ENCODE results near the gene IGFBP5.

The IGFBP5 gene

DNA sequence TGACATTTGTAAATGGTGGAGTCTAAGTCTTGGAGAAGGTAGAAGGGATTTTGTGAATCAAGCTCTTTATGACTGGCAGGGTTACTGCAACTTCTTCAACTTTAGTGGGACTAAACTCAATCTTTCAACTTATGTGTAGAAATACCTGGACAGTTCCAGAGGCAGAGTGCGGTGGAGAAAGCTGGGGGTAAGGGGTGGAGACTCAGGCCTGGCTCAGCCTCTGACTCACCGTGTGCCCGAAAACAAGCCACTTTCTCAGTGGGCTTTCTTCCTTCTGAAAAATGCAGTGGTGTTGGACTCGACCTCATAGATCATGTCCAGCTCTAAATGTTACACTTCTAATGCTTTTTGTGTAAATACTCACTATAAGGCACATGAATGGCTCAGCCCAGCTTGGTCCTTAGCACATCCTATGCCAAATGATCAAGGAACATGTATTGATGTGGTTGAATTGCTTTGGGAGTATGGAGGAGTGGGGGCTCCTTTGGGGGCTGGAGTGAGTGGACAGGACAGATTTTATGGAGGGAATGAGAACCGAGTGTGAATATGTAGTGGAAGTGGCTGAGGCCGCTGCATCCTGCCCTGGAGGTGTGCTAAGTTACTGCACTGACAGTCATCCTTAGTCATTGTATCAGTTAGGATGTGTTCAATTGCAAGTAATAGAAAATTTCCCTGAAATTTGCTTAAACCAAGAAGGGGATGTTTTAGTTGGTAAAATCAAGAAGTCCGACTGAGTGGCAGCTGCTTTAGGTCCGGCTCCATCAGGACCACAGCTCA, 32.2 kb upstream of the IGFBP5 start:
- TF ChIP-seq, protein P1, sequence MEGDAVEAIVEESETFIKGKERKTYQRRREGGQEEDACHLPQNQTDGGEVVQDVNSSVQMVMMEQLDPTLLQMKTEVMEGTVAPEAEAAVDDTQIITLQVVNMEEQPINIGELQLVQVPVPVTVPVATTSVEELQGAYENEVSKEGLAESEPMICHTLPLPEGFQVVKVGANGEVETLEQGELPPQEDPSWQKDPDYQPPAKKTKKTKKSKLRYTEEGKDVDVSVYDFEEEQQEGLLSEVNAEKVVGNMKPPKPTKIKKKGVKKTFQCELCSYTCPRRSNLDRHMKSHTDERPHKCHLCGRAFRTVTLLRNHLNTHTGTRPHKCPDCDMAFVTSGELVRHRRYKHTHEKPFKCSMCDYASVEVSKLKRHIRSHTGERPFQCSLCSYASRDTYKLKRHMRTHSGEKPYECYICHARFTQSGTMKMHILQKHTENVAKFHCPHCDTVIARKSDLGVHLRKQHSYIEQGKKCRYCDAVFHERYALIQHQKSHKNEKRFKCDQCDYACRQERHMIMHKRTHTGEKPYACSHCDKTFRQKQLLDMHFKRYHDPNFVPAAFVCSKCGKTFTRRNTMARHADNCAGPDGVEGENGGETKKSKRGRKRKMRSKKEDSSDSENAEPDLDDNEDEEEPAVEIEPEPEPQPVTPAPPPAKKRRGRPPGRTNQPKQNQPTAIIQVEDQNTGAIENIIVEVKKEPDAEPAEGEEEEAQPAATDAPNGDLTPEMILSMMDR (IDR thresholded peaks at IDR 0.05; ENCODE audit: insufficient read depth, missing control alignments): no peak
- FAIRE-seq (no peak), DNase-seq (ENCODE audit: insufficient read length, low spot score) (no peak)

DNA sequence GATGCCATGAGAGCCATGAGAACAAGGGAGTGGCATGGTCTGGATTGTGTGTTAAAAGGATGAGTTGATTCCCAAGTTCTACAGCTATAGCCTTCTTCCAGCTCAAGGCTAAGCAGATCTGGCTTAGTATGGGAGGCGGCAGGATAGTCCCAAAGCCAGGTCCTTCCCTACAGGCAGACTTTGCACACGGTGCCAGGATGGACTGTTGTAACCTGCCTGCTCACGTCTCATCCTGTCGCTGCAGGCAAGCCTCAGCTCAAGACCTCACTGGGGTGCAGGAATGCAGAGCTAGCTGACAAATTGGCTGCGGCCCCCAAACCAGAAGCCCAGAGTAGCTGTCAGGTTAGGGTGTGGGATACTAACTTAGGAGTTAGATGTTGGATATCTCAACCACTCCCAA, 28.8 kb upstream of the IGFBP5 start:
- FAIRE-seq: no peak
- TF ChIP-seq, protein P1 (IDR thresholded peaks at IDR 0.05; ENCODE audit: insufficient read depth, missing control alignments): no peak
- DNase-seq (ENCODE audit: insufficient read length, low spot score): no peak

DNA sequence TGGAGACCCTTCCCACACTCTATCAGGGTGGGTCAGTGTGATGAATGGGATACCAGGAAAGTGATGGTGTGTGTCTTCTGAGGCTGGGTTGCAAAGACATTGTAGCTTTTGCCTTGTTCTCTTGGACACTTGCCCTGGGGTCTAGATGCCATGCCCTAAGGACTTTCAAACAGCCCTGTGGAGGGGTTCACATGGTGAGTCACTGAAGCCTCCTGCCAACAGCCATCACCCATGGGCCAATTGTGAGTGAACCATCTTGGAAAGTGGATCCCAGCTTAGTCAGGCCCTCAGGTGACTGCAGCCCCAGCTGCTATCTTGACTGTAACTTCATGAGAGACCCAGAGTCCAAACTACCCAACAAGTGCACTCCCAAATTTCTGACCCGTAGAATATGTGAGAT, 25.8 kb upstream of the IGFBP5 start:
- TF ChIP-seq, protein P1 (IDR thresholded peaks at IDR 0.05; ENCODE audit: insufficient read depth, missing control alignments): no peak
- FAIRE-seq: no peak
- no peak for DNase-seq (ENCODE audit: insufficient read length, low spot score)

DNA sequence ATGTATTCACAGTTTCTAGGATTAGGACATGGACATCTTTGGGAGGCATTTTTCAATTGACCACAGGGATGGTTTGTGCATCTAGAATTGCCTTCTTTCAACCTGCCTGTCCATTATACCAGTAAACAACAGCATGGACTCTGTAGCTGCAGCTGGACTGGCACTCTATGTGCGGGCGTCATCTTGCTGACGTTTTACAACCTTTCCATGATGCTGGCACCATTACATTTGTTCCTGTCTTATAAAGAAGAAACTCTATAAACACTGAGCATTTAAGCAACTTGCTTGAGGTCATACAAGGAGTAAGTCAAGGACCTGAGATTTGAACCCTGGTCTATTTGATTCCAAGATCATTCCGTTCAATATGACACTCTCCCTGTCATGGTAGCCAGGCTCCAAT, 25.4 kb upstream of the IGFBP5 start:
- TF ChIP-seq, protein P1 (IDR thresholded peaks at IDR 0.05; ENCODE audit: insufficient read depth, missing control alignments): no peak
- FAIRE-seq (no peak), DNase-seq (ENCODE audit: insufficient read length, low spot score) (no peak)

DNA sequence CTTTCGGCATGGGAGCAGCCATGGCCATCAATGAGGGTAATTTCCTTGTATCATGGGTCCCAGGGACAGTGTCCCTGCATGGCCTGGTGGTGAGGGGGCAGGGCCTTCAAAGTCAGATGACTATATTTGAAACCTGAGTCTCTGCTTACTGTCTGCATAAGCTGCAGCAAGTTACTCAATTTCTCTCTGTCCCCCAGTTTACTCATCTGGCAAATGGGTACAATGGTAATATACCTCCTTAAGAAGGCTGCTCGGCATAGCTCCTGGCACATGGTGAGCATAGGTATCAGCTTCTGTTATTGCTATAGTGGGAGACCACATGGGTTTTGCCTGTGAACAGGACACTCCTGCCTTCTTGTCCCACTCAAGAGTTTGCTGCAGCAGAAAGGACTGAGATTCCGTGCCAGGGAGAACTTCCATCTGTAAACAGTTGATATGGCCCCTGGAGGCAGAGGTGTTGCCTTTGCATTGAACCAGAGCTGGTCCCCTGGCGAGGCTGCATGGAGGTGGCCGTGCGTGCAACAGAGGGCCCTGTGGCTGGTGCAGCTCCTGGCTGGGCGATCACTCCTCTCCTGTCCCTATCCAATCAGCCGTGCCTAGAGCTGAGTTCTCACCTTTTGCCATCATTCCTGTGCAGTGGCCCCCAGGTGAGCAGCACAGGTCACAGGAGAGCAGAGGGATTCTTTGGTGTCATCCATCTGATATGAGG, 22.7 kb upstream of the IGFBP5 start:
- DNase-seq (ENCODE audit: insufficient read length, low spot score) (no peak), FAIRE-seq (no peak)
- TF ChIP-seq, protein P1 (IDR thresholded peaks at IDR 0.05; ENCODE audit: insufficient read depth, missing control alignments): no peak

DNA sequence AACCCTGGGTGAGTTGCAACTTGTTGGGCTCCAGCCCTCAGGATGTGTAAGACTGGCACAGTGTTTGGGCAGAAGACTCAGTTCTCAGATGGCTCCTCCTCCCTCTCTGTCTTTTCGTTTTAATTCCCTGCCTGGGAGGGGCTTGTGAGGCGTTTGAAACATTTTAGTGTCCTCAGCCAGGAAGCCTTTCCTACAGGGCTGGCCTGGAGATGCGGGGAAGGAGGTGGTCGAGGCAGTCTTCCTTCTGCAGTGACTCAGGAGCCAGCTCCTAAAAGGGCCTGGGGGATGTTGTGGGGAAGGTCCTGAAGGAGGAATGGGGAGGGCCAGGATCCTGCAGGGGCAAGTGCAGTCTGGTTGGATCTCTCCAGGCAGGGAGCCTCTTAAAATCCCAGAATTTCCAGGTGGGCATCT, 22.1 kb upstream of the IGFBP5 start:
- TF ChIP-seq, protein P1 (IDR thresholded peaks at IDR 0.05; ENCODE audit: insufficient read depth, missing control alignments): no peak
- no peak for FAIRE-seq
- no peak for DNase-seq (ENCODE audit: insufficient read length, low spot score)

DNA sequence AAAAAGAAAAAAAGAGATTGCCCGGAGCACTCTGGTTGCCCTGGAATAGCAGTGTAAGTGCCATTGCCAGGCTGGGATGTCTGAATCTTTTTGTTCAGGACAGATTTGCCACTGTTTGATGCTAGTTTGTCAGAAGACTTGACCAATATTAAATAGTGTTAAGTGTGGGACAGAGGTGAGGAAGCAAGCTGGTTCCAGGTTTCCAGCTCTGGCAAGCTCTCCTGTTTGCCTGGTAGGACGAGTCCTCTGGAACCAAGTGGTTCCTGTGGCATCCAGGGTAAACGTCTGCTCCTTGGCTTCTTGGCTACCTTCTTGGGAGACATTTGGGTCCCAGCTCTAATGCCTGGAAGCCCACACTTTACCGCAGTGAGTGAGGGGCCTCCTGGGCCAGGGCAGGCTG, 20.8 kb upstream of the IGFBP5 start:
- TF ChIP-seq, protein P1 (IDR thresholded peaks at IDR 0.05; ENCODE audit: insufficient read depth, missing control alignments): no peak
- DNase-seq (ENCODE audit: insufficient read length, low spot score) (no peak), FAIRE-seq (no peak)

All from D721Med (cell line).